Liver (tissue), 3 donors: ENCODE measurements around the gene CALML3.

ENCODE experiments used
- ATF3 ChIP-seq: IDR thresholded peaks from 2 replicates; pipeline ENCODE4 v1.6.1; 2016; ENCODE audit warnings: antibody characterized with exemption
- CTCF ChIP-seq: fragments of 150-350 bp; IDR thresholded peaks from 2 replicates; pipeline ENCODE4 v1.5.1; 2017; ENCODE audit warnings: improper control_type of control experiment, low read depth, low read length; ENCODE audit not compliant: missing input control
- EGR1 ChIP-seq, 2 donors: IDR thresholded peaks; 2 replicates each; pipeline ENCODE4 v1.6.1; 2016 to 2018; ENCODE audit warnings: antibody characterized with exemption in 2 of 2, low read depth in 2 of 2
- GABPA ChIP-seq, 2 donors: IDR thresholded peaks in 1 of 2; conservative IDR thresholded peaks in 1 of 2; 2 replicates each; pipeline ENCODE4 v1.6.1; 2016; ENCODE audit warnings: antibody characterized with exemption in 2 of 2, mild to moderate bottlenecking in 1 of 2, moderate library complexity in 1 of 2
- HNF4G ChIP-seq: IDR thresholded peaks from 2 replicates; pipeline ENCODE4 v1.6.1; 2016; ENCODE audit warnings: antibody characterized with exemption
- JUND ChIP-seq, 2 donors: IDR thresholded peaks; 2 replicates each; pipeline ENCODE4 v1.6.1; 2016; ENCODE audit warnings: antibody characterized with exemption in 2 of 2
- MAX ChIP-seq: IDR thresholded peaks from 2 replicates; pipeline ENCODE4 v1.6.1; 2016; ENCODE audit warnings: antibody characterized with exemption
- RAD21 ChIP-seq, 2 donors: IDR thresholded peaks; 2 replicates each; pipeline ENCODE4 v1.6.1; 2016; ENCODE audit warnings: antibody characterized with exemption in 2 of 2, mild to moderate bottlenecking in 2 of 2
- REST ChIP-seq: IDR thresholded peaks from 2 replicates; pipeline ENCODE4 v1.6.1; 2016; ENCODE audit warnings: antibody characterized with exemption, mild to moderate bottlenecking
- RXRA ChIP-seq, 2 donors: IDR thresholded peaks; 2 replicates each; pipeline ENCODE4 v1.6.1; 2017 to 2018; ENCODE audit warnings: antibody characterized with exemption in 2 of 2, mild to moderate bottlenecking in 1 of 2
- SP1 ChIP-seq: IDR thresholded peaks from 2 replicates; pipeline ENCODE4 v1.6.1; 2018; ENCODE audit warnings: antibody characterized with exemption, mild to moderate bottlenecking
- TAF1 ChIP-seq: conservative IDR thresholded peaks from 2 replicates; pipeline ENCODE4 v1.6.1; 2016; ENCODE audit warnings: antibody characterized with exemption, mild to moderate bottlenecking
- YY1 ChIP-seq: IDR thresholded peaks from 2 replicates; pipeline ENCODE4 v1.6.1; 2016; ENCODE audit warnings: antibody characterized with exemption, mild to moderate bottlenecking
- donor health status: healthy.
- donor health status: healthy.

- TF ChIP-seq RAD21 (IDR thresholded peaks at IDR 0.05): no peak
- no peak for TF ChIP-seq CTCF
- no peak for TF ChIP-seq RXRA (IDR thresholded peaks at IDR 0.05)
- no peak for TF ChIP-seq TAF1
- TF ChIP-seq EGR1 (IDR thresholded peaks at IDR 0.05; ENCODE audit: low read depth in 2 of 2): no peak
- no peak for TF ChIP-seq GABPA (IDR thresholded peaks at IDR 0.05 in 1 of 2, conservative IDR thresholded peaks at IDR 0.05 in 1 of 2)
- TF ChIP-seq ATF3: no peak
- TF ChIP-seq YY1: no peak
- TF ChIP-seq SP1: no peak
- TF ChIP-seq MAX: no peak
- TF ChIP-seq JUND (IDR thresholded peaks at IDR 0.05): no peak
- TF ChIP-seq REST: no peak
- no peak for TF ChIP-seq HNF4G
These were observed 43.6 kb upstream of the CALML3 start for GRCh38 chr10:5481121-5481520.
